Tibial nerve (tissue), 3 donors: Measurements from ENCODE around the gene KANK3.
"Not testable (repeated sequence)": the region's sequence is repeated elsewhere in the genome, so short reads cannot be mapped to it uniquely, and the experiment has no call there.

Experiments used
- POLR2A ChIP-seq, 2 donors: fragments of 450-650 bp; IDR thresholded peaks; one replicate each; pipeline ENCODE4 v1.6.1; 2017; ENCODE audit warnings: antibody characterized with exemption in 2 of 2, mild to moderate bottlenecking in 2 of 2, moderate library complexity in 2 of 2
- TF ChIP-seq, protein P1 (sequence below), 5 experiments: fragments of 200-600 bp in 3 of 5; fragments of 450-650 bp in 2 of 5; sonication (generic) in 3 of 5; IDR thresholded peaks; one replicate each; pipeline ENCODE4 v1.5.1; 2016 to 2019; ENCODE audit warnings: antibody characterized with exemption in 5 of 5, mild to moderate bottlenecking in 3 of 5, moderate library complexity in 2 of 5

DNA sequence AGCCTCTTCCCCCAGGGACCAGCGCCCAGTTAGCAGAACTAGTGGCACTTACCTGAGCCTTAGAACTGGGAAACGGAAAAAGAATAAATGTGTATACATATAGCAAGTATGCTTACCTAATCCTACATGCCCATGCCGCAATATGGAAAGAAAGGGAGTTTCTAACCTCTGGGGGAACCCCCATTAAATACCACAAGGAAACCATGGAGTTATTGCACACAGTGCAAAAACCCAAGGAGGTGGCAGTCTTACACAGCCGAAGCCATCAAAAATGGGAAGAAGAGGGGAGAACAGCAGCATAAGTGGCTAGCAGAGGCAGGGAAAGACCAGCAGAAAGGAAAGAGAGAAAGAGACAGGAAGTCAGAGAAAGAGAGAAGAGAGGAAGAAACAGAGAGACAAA, 41.5 kb upstream of the KANK3 start:
- TF ChIP-seq, protein P1, sequence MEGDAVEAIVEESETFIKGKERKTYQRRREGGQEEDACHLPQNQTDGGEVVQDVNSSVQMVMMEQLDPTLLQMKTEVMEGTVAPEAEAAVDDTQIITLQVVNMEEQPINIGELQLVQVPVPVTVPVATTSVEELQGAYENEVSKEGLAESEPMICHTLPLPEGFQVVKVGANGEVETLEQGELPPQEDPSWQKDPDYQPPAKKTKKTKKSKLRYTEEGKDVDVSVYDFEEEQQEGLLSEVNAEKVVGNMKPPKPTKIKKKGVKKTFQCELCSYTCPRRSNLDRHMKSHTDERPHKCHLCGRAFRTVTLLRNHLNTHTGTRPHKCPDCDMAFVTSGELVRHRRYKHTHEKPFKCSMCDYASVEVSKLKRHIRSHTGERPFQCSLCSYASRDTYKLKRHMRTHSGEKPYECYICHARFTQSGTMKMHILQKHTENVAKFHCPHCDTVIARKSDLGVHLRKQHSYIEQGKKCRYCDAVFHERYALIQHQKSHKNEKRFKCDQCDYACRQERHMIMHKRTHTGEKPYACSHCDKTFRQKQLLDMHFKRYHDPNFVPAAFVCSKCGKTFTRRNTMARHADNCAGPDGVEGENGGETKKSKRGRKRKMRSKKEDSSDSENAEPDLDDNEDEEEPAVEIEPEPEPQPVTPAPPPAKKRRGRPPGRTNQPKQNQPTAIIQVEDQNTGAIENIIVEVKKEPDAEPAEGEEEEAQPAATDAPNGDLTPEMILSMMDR (IDR thresholded peaks at IDR 0.05), result not testable (repeated sequence)
- TF ChIP-seq POLR2A (IDR thresholded peaks at IDR 0.05), result not testable (repeated sequence)
